Neuronal stem cell (in vitro differentiated cells): ENCODE measurements around the gene PTPN23.

ENCODE experiments used
- DNase-seq: peaks from one replicate; pipeline ENCODE4 v3.0.0-alpha.2; 2013; ENCODE audit warnings: low spot score
- H2AFZ ChIP-seq: one replicate; pipeline ENCODE4 v1.6.1; 2013; ENCODE audit warnings: mild to moderate bottlenecking, low read length, inconsistent platforms
- H2AK5ac ChIP-seq: 2 replicates; pipeline ENCODE4 v1.6.1; 2013; ENCODE audit warnings: low read depth, mild to moderate bottlenecking, inconsistent platforms, low read length, moderate library complexity, mixed read lengths
- H2BK120ac ChIP-seq: 2 replicates; pipeline ENCODE4 v1.6.1; 2013; ENCODE audit warnings: low read depth, mild to moderate bottlenecking, inconsistent platforms, low read length, moderate library complexity, mixed read lengths
- H2BK12ac ChIP-seq: one replicate; pipeline ENCODE4 v1.6.1; 2013; ENCODE audit warnings: low read length, inconsistent platforms
- H2BK15ac ChIP-seq: 2 replicates; pipeline ENCODE4 v1.6.1; 2013; ENCODE audit warnings: mild to moderate bottlenecking, low read length, inconsistent platforms, mixed read lengths
- H2BK5ac ChIP-seq: one replicate; pipeline ENCODE4 v1.6.1; 2013; ENCODE audit warnings: inconsistent platforms, mild to moderate bottlenecking, low read length, moderate library complexity
- H3K14ac ChIP-seq: one replicate; pipeline ENCODE4 v1.6.1; 2013; ENCODE audit warnings: low read length, inconsistent platforms
- H3K18ac ChIP-seq: 2 replicates; pipeline ENCODE4 v1.6.1; 2013; ENCODE audit warnings: low read length, inconsistent platforms
- H3K23ac ChIP-seq: 2 replicates; pipeline ENCODE4 v1.6.1; 2013; ENCODE audit warnings: low read depth, mild to moderate bottlenecking, mixed read lengths, low read length, inconsistent platforms; ENCODE audit not compliant: poor library complexity
- H3K27ac ChIP-seq: replicated peaks from 3 replicates; pipeline ENCODE4 v1.5.1; 2013; ENCODE audit warnings: low read length, inconsistent platforms
- H3K27me3 ChIP-seq, 3 experiments: 2 replicates each; pipeline ENCODE4 v1.6.1; 2013; ENCODE audit warnings: low read length in 3 of 3, mild to moderate bottlenecking in 2 of 3, inconsistent platforms in 1 of 3, low read depth in 1 of 3, mixed read lengths in 1 of 3, moderate library complexity in 1 of 3; ENCODE audit not compliant: control insufficient read depth in 3 of 3, insufficient read depth in 3 of 3
- H3K36me3 ChIP-seq, 2 donors: replicated peaks in 1 of 2; 2 replicates each; pipeline ENCODE4 v1.6.1; 2013; ENCODE audit warnings: low read length in 2 of 2; ENCODE audit not compliant: control insufficient read depth in 2 of 2, insufficient read depth in 2 of 2
- H3K4ac ChIP-seq: 2 replicates; pipeline ENCODE4 v1.6.1; 2013; ENCODE audit warnings: inconsistent platforms, mild to moderate bottlenecking, low read length, moderate library complexity
- H3K4me1 ChIP-seq, 2 donors: 1 replicate in 1 of 2; 2 replicates in 1 of 2; pipeline ENCODE4 v1.6.1; 2013; ENCODE audit warnings: low read length in 2 of 2, low read depth in 1 of 2; ENCODE audit not compliant: control insufficient read depth in 2 of 2, insufficient read depth in 1 of 2
- H3K4me2 ChIP-seq: one replicate; pipeline ENCODE4 v1.6.1; 2013; ENCODE audit warnings: mild to moderate bottlenecking, low read length, inconsistent platforms; ENCODE audit not compliant: insufficient read depth, poor library complexity, severe bottlenecking
- H3K4me3 ChIP-seq, 2 donors: 2 replicates each; pipeline ENCODE4 v1.5.1; 2013; ENCODE audit warnings: low read length in 2 of 2, mild to moderate bottlenecking in 2 of 2, inconsistent platforms in 1 of 2, moderate library complexity in 1 of 2
- H3K79me1 ChIP-seq: one replicate; pipeline ENCODE4 v1.6.1; 2013; ENCODE audit warnings: low read depth, mild to moderate bottlenecking, inconsistent platforms, low read length, moderate library complexity
- H3K9ac ChIP-seq: one replicate; pipeline ENCODE4 v1.6.1; 2013; ENCODE audit warnings: mild to moderate bottlenecking, low read depth, low read length, inconsistent platforms; ENCODE audit not compliant: poor library complexity
- H3K9me3 ChIP-seq, 2 donors: replicated peaks in 1 of 2; 2 replicates each; pipeline versions ENCODE3 to v1.6.1; 2013; ENCODE audit warnings: low read length in 2 of 2, mild to moderate bottlenecking in 2 of 2, inconsistent platforms in 1 of 2, low read depth in 1 of 2, mixed read lengths in 1 of 2, moderate library complexity in 1 of 2; ENCODE audit not compliant: control insufficient read depth in 2 of 2, insufficient read depth in 1 of 2
- H4K8ac ChIP-seq: one replicate; pipeline ENCODE4 v1.6.1; 2013; ENCODE audit warnings: low read depth, mild to moderate bottlenecking, inconsistent platforms, low read length, moderate library complexity
- H4K91ac ChIP-seq: one replicate; pipeline ENCODE4 v1.6.1; 2013; ENCODE audit warnings: low read length, low read depth, mild to moderate bottlenecking, inconsistent platforms; ENCODE audit not compliant: poor library complexity
- WGBS, 2 donors: extraction: QIAGEN DNeasy Blood & Tissue Kit; methylation state at CpG; one replicate each; pipeline ENCODE4 v1.1.7; 2013; ENCODE audit warnings: missing lambda C conversion rate in 2 of 2, mixed read lengths in 1 of 2; ENCODE audit not compliant: insufficient read length in 2 of 2, insufficient replicate concordance in 1 of 2; ENCODE audit errors: extremely low coverage in 2 of 2; 5-methylcytosine and 5-hydroxymethylcytosine counted together

Gene PTPN23

GRCh38 chr3:47443611-47443995 is 62.8 kb downstream of the PTPN23 start:
- H2AFZ ChIP-seq: no peak overlapping the region
- H4K91ac ChIP-seq: no peak overlapping the region
- H3K23ac ChIP-seq: no peak overlapping the region
- no peak overlapping the region for H2BK5ac ChIP-seq
- H3K4ac ChIP-seq: no peak overlapping the region
- H3K4me1 ChIP-seq: peaks cover 0 to 2% of the 10 kb centered on the region in 2 donors
- H2BK12ac ChIP-seq: no peak overlapping the region
- no peak overlapping the region for H3K14ac ChIP-seq
- no peak overlapping the region for H2BK120ac ChIP-seq
- no peak overlapping the region for H4K8ac ChIP-seq
- H3K36me3 ChIP-seq: peaks cover 7 to 41% of the 10 kb centered on the region in 2 donors
- WGBS, 2 donors: no CpG with 5 or more reads among the region's 5 CpGs
- H3K18ac ChIP-seq: no peak overlapping the region
- peaks cover 10% of the 10 kb centered on the region for H3K79me1 ChIP-seq
- no peak overlapping the region for H3K4me3 ChIP-seq
- H3K27me3 ChIP-seq: no peaks in the 10 kb centered on the region
- H2BK15ac ChIP-seq: no peak overlapping the region
- no peak overlapping the region for H2AK5ac ChIP-seq
- no peak for DNase-seq
- peaks cover 0 to 2% of the 10 kb centered on the region in 2 donors for H3K9me3 ChIP-seq
- H3K27ac ChIP-seq: no peak overlapping the region
- no peak overlapping the region for H3K4me2 ChIP-seq
- H3K9ac ChIP-seq: no peak overlapping the region

DNA sequence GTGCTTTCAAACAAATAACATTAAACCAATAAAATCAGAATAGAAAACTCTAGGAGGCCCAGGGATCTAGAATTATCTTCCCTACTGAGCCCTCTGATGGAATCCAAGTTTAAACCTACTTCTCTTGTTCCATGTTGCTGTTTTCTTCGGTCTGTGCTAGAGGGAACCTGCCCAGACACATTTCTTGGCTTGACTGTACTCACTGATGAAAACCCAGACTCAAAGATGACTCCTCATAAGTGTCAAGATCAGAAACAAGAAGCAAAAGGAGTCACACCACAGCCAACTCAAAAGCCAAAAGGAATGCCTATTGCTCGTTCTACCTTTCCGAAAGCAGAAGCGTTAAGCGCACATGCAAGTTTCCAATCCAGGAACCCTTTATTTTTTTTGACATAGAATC is 63.3 kb downstream of the PTPN23 start:
- Histone ChIP-seq H4K8ac (no peak overlapping the region), H2BK15ac (no peak overlapping the region), H3K4ac (no peak overlapping the region), H2AFZ (no peak overlapping the region), H4K91ac (no peak overlapping the region), H3K4me1 (peaks cover 0 to 2% of the 10 kb centered on the region in 2 donors), H3K27me3 (no peaks in the 10 kb centered on the region), H3K18ac (no peak overlapping the region), H2BK120ac (no peak overlapping the region), H3K4me3 (no peak overlapping the region), H3K27ac (no peak overlapping the region), H2BK5ac (no peak overlapping the region), H3K9ac (no peak overlapping the region), H3K9me3 (peaks cover 0 to 2% of the 10 kb centered on the region in 2 donors), H3K14ac (no peak overlapping the region), H3K23ac (no peak overlapping the region), H2AK5ac (no peak overlapping the region), H3K4me2 (no peak overlapping the region), H3K79me1 (peaks cover 10% of the 10 kb centered on the region), H2BK12ac (no peak overlapping the region), H3K36me3 (peaks cover 7 to 36% of the 10 kb centered on the region in 2 donors)
- no CpG with 5 or more reads among the region's 5 CpGs for WGBS, 2 donors
- no peak for DNase-seq

- H2AK5ac ChIP-seq: no peak overlapping the region
- DNase-seq: no peak
- H4K91ac ChIP-seq: no peak overlapping the region
- H2BK5ac ChIP-seq: no peak overlapping the region
- H3K79me1 ChIP-seq: peaks cover 5% of the 10 kb centered on the region
- no peak overlapping the region for H3K9ac ChIP-seq
- H3K14ac ChIP-seq: no peak overlapping the region
- no peak overlapping the region for H3K4me3 ChIP-seq
- H2BK120ac ChIP-seq: no peak overlapping the region
- no peak overlapping the region for H3K18ac ChIP-seq
- no peaks in the 10 kb centered on the region for H3K4me1 ChIP-seq
- H2BK12ac ChIP-seq: no peak overlapping the region
- no peak overlapping the region for H3K23ac ChIP-seq
- no peak overlapping the region for H3K27ac ChIP-seq
- WGBS, 2 donors: no CpG with 5 or more reads among the region's 4 CpGs
- no peak overlapping the region for H4K8ac ChIP-seq
- no peak overlapping the region for H2AFZ ChIP-seq
- no peak overlapping the region for H3K4me2 ChIP-seq
- H3K36me3 ChIP-seq: no peaks in the 10 kb centered on the region
- H3K4ac ChIP-seq: no peak overlapping the region
- H2BK15ac ChIP-seq: no peak overlapping the region
- no peaks in the 10 kb centered on the region for H3K9me3 ChIP-seq
- no peaks in the 10 kb centered on the region for H3K27me3 ChIP-seq
These were observed 71.8 kb downstream of the PTPN23 start for GRCh38 chr3:47452453-47453215.

DNA sequence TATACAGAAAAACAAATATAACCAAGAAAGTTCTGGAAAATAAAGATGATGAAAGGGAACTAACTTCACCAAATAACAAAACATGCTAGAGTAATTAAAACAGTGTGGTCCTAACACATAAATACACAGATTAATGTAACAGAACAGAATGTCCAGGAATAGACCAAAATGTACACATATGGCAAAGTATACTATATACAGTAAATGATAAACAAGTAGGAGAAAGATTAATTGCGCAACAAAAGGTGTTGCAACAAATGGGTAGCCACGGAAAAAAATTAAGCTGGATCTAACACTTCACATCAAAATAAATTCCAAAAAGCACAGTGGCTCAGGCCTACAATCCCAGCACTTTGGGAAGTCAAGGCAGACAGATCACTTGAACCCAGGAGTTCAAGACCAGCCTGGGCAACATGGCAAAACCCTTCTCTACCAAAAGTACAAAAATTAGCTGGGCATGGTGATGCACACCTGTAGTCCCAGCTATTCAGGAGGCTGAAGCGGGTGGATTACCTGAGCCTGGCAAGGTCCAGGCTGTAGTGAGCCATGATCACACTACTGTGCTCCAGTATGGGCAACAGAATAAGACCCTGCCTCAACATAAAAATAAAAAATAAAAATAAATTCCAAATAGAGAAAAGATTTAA is 75.1 kb downstream of the PTPN23 start:
- DNase-seq: no peak
- Histone ChIP-seq H2AFZ (no peak overlapping the region), H3K9me3 (peaks cover 0 to 4% of the 10 kb centered on the region in 2 donors), H3K27ac (no peak overlapping the region), H3K4me3 (no peak overlapping the region), H3K4me2 (no peak overlapping the region), H3K27me3 (no peaks in the 10 kb centered on the region), H3K9ac (no peak overlapping the region), H3K4ac (no peak overlapping the region), H4K91ac (no peak overlapping the region), H4K8ac (no peak overlapping the region), H3K14ac (no peak overlapping the region), H3K4me1 (no peaks in the 10 kb centered on the region), H2BK120ac (no peak overlapping the region), H2AK5ac (no peak overlapping the region), H2BK15ac (no peak overlapping the region), H2BK12ac (no peak overlapping the region), H3K23ac (no peak overlapping the region), H3K79me1 (peaks cover 8% of the 10 kb centered on the region), H2BK5ac (no peak overlapping the region), H3K36me3 (no peaks in the 10 kb centered on the region), H3K18ac (no peak overlapping the region)
- no CpG with 5 or more reads among the region's 3 CpGs for WGBS, 2 donors
